GM12872 (cell line): ENCODE measurements around the gene CCDC144A.

Experiments used
- CTCF ChIP-seq: IDR thresholded peaks from 3 replicates; pipeline ENCODE4 v1.5.1; 2011; ENCODE audit warnings: low read depth, mild to moderate bottlenecking, low read length, moderate library complexity; ENCODE audit not compliant: insufficient read depth

CCDC144A gene

GRCh38 chr17:16820161-16820877 is 130.3 kb downstream of the CCDC144A start:
- no peak for TF ChIP-seq CTCF

- no peak for TF ChIP-seq CTCF
Measured at GRCh38 chr17:16820979-16821543, 131.0 kb downstream of the CCDC144A start.
